GM10847 (cell line): Measurements from ENCODE around the gene WDCP.

Experiments
- POLR2A ChIP-seq: IDR thresholded peaks from 2 replicates; pipeline ENCODE4 v1.6.1; 2011; ENCODE audit not compliant: insufficient read length; ENCODE audit errors: extremely low read depth

Gene WDCP

GRCh38 chr2:24075915-24076848, 29.0 kb upstream of the WDCP start, which contains the start of gene SF3B6:
Gene SF3B6, minus strand, starts transcription at chr2:24076326. Its CDS starts 97 bp downstream, at chr2:24076229.
- peak; percentile 82 for TF ChIP-seq POLR2A

DNA sequence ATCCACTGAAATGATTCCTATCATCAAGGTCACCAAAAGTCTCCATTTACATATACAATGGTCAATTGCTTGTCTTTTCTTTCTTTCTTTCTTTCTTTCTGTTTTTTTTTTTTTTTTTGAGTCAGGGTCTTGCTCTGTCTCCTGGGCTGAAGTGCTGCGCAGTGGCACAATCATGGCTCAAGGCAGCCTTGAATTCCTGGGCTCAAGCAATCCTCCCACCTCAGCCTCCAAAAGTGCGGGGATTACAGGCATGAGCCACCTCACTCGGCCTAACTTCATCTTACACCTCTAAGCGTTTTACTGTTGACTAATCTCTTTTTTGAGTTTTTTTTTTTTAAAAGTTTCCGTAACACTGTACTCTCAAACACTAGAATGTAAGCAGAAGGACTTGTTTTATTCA, 28.1 kb upstream of the WDCP start:
- no peak for TF ChIP-seq POLR2A

- no peak for TF ChIP-seq POLR2A
Measured at GRCh38 chr2:24073816-24074215, 26.6 kb upstream of the WDCP start.

- TF ChIP-seq POLR2A: no peak
Measured at GRCh38 chr2:24072259-24072658, 25.1 kb upstream of the WDCP start.

- TF ChIP-seq POLR2A: no peak
Measured at GRCh38 chr2:24065341-24065740, 18.1 kb upstream of the WDCP start.

- no peak for TF ChIP-seq POLR2A
Measured at GRCh38 chr2:24058564-24059271, 11.5 kb upstream of the WDCP start.

DNA sequence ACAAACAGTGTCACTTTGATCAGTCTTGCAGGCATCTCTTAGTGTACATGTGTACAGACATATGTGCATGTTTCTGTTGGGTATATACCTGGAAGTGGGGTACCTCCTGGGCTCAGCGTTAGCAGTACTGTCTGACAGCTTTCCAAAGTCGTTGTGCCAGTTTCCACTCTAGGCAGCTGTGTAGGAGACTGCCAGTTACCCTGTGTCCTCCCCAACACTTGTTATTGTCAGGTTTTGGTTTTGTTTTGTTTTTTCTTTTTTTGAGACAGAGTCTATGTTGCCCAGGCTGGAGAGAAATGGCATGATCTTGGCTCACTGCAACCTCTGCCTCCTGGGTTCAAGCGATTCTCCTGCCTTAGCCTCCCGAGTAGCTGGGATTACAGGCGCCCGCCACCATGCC, 8.6 kb upstream of the WDCP start:
- TF ChIP-seq POLR2A: no peak

GRCh38 chr2:24054366-24055010, 7.3 kb upstream of the WDCP start:
- no peak for TF ChIP-seq POLR2A

DNA sequence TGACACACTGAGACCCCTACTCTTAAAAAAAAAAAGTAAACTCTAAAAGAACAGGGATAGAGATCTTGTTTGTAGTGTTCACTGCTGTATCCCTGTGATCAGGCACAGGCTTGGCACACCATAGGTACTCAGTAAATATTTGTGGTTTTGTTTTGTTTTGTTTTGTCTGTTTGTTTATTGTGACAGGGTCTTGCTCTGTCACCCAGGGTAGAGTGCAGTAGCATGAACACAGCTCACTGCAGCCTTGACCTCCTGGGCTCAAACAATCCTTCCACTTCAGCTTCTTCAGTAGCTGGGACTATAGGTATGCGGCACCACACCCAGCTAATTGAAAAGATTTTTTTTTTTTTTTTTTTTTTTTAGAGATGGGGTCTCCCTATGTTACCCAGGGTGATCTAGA, 5.8 kb upstream of the WDCP start:
- no peak for TF ChIP-seq POLR2A

GRCh38 chr2:24051833-24052232, 4.6 kb upstream of the WDCP start:
- TF ChIP-seq POLR2A: no peak

GRCh38 chr2:24050041-24050979, 3.1 kb upstream of the WDCP start:
- no peak for TF ChIP-seq POLR2A

DNA sequence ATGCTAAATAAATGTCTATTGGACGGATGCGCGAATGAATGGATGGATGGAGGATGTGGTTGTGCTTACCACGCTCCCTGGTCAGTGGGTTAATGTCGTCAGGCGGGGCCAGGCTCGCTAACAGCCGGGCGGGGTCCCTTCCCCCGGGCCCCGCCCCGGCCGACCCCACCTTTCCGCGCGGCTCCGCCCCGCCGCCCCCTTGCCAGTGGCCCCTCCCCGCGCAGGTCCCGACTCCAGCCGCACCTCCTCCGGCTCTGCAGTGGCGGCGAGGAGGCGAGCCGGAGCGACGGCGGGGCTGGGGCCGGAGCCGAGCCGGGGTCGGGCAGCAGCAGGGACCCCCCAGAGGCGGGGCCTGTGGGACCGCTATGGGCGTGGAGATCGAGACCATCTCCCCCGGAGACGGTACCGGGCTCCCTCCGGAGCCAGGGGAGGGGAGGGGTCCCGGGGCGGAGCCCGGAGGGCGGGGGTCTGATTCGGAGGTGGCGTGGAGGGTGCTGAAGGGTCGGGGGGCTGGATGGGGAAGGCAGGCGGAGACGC, 2.4 kb upstream of the WDCP start, which contains the start of gene FKBP1B:
FKBP1B (plus strand) TSS at position 257 of the 537 bp plus-strand sequence; CDS start at position 366, 109 bp downstream.
- TF ChIP-seq POLR2A: no peak

DNA sequence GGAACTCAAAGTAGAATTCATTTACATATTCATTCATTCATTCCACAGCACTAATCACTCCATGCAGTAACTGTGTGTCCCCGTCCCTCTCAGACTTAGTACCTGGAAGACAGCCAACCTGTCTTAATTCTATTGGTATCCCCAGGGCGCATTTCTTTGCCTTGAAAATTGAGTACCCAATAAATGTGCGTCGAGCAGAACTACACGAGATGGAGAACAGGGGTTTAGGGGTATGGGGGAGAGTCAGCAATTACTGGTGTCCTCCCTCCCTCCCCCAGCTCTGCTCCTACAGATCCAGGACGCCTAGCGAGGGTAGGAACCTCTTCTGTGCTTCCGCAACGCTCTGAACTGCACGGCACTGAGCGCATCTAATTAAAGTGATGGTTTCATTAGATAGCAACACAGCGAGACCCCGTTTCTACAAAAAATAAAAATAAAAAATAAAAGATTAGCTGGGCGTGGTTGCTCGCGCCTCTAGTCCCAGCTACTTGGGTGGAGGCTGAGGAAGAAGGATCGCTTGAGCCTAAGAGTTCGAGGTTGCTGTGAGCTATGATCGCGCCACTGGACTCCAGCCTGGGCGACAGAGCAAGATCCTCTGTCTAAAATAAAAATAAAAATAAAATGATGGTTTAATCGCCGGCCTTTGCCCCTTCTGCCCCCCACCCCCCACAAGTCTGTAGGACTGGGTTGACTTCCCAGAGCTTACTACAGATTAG, 1.7 kb upstream of the WDCP start:
- no peak for TF ChIP-seq POLR2A

DNA sequence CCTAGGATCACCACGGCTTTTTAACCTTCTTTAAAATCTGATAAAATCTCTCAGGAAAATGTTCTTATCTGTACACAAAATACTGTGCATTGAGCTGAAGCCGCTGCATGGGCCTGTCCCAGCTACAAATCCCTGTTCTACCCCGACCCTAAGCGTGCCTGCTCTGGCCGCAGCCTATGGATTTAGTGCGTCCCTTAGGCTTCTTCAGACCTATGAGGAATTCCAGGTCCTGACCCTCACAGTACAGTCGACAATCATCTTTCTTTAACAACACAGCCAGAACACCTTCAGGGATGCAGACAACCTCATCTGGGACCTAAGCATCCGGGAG, 477 bp upstream of the WDCP start:
- no peak for TF ChIP-seq POLR2A
